SK-N-SH treated with all-trans-retinoic acid at 6 μM for 48 hours (cell line): ENCODE data around the gene TMEFF2.

Experiments used
- ATAC-seq: fragments of 200-7000 bp; cut with Tn5 transposase; 3 replicates; pipeline ENCODE4 v1.9.1; 2020; ENCODE audit warnings: mild to moderate bottlenecking, moderate library complexity
- ARNTL ChIP-seq: fragments of 450-650 bp; formaldehyde crosslinking; IDR thresholded peaks from 2 replicates; pipeline ENCODE4 v1.5.0; 2020; ENCODE audit warnings: low read depth, mild to moderate bottlenecking, moderate library complexity, borderline replicate concordance
- CREB5 ChIP-seq: fragments of 250-450 bp; sonication (Bioruptor Pico); IDR thresholded peaks from 2 replicates; pipeline ENCODE4 v1.5.1; 2020; ENCODE audit warnings: low read depth, mild to moderate bottlenecking, moderate library complexity
- CSDC2 ChIP-seq: fragments of 250-450 bp; sonication (Bioruptor Pico); IDR thresholded peaks from 2 replicates; pipeline ENCODE4 v1.5.0; 2020; ENCODE audit warnings: mild to moderate bottlenecking, moderate library complexity
- ESRRG ChIP-seq: fragments of 250-450 bp; sonication (Bioruptor Pico); IDR thresholded peaks from 2 replicates; pipeline ENCODE4 v1.6.1; 2021; ENCODE audit warnings: mild to moderate bottlenecking
- GLIS3 ChIP-seq: fragments of 250-450 bp; sonication (Bioruptor Pico); IDR thresholded peaks from 2 replicates; pipeline ENCODE4 v1.5.0; 2020; ENCODE audit warnings: mild to moderate bottlenecking, moderate library complexity
- ISL1 ChIP-seq: fragments of 250-450 bp; sonication (Bioruptor Pico); IDR thresholded peaks from 2 replicates; pipeline ENCODE4 v2.1.2; 2022; ENCODE audit warnings: mild to moderate bottlenecking, moderate library complexity
- POU6F1 ChIP-seq: fragments of 250-450 bp; sonication (Bioruptor Pico); IDR thresholded peaks from 2 replicates; pipeline ENCODE4 v1.8.0; 2021; ENCODE audit warnings: low read depth, mild to moderate bottlenecking, moderate library complexity, borderline replicate concordance
- PPARA ChIP-seq: fragments of 250-450 bp; sonication (Bioruptor Pico); IDR thresholded peaks from 2 replicates; pipeline ENCODE4 v1.5.0; 2020; ENCODE audit warnings: mild to moderate bottlenecking, borderline replicate concordance
- RARB ChIP-seq: fragments of 250-450 bp; sonication (Bioruptor Pico); IDR thresholded peaks from 2 replicates; pipeline ENCODE4 v1.8.0; 2021; ENCODE audit warnings: mild to moderate bottlenecking, moderate library complexity
- SNAI2 ChIP-seq: fragments of 250-450 bp; sonication (Bioruptor Pico); IDR thresholded peaks from 2 replicates; pipeline ENCODE4 v1.5.0; 2020; ENCODE audit warnings: mild to moderate bottlenecking, moderate library complexity
- TCF4 ChIP-seq: fragments of 250-450 bp; sonication (Bioruptor Pico); IDR thresholded peaks from 2 replicates; pipeline ENCODE4 v1.8.0; 2021; ENCODE audit warnings: mild to moderate bottlenecking, moderate library complexity, borderline replicate concordance
- TOX ChIP-seq: fragments of 250-450 bp; sonication (Bioruptor Pico); IDR thresholded peaks from 2 replicates; pipeline ENCODE4 v1.8.0; 2021; ENCODE audit warnings: mild to moderate bottlenecking, moderate library complexity, borderline replicate concordance
- ZC3H10 ChIP-seq: fragments of 250-450 bp; sonication (Bioruptor Pico); IDR thresholded peaks from 2 replicates; pipeline ENCODE4 v1.5.1; 2021; ENCODE audit warnings: mild to moderate bottlenecking, moderate library complexity
- ZFP3 ChIP-seq: fragments of 250-450 bp; sonication (Bioruptor Pico); IDR thresholded peaks from 2 replicates; pipeline ENCODE4 v1.5.0; 2020; ENCODE audit warnings: mild to moderate bottlenecking, moderate library complexity
- ZFP30 ChIP-seq: fragments of 450-650 bp; formaldehyde crosslinking; IDR thresholded peaks from 2 replicates; pipeline ENCODE4 v1.5.0; 2022; ENCODE audit warnings: mild to moderate bottlenecking, moderate library complexity
- ZNF565 ChIP-seq: fragments of 450-650 bp; formaldehyde crosslinking; conservative IDR thresholded peaks from 2 replicates; pipeline ENCODE4 v1.5.0; 2020; ENCODE audit warnings: low read depth, mild to moderate bottlenecking, moderate library complexity
- ZNF70 ChIP-seq: fragments of 450-650 bp; formaldehyde crosslinking; IDR thresholded peaks from 2 replicates; pipeline ENCODE4 v1.5.0; 2020; ENCODE audit warnings: mild to moderate bottlenecking, moderate library complexity
- ZNF8 ChIP-seq: fragments of 450-650 bp; formaldehyde crosslinking; IDR thresholded peaks from 2 replicates; pipeline ENCODE4 v1.5.0; 2020; ENCODE audit warnings: mild to moderate bottlenecking, moderate library complexity
- TF ChIP-seq, protein P1 (sequence below): fragments of 250-450 bp; sonication (Bioruptor Pico); IDR thresholded peaks from 2 replicates; pipeline ENCODE4 v1.5.1; 2021; ENCODE audit warnings: mild to moderate bottlenecking, moderate library complexity
- TF ChIP-seq, protein P2 (sequence below): fragments of 250-450 bp; sonication (Bioruptor Pico); IDR thresholded peaks from 2 replicates; pipeline ENCODE4 v1.5.0; 2020; ENCODE audit warnings: mild to moderate bottlenecking, moderate library complexity
- TF ChIP-seq, protein P3 (sequence below): fragments of 250-450 bp; sonication (Bioruptor Pico); IDR thresholded peaks from 2 replicates; pipeline ENCODE4 v1.8.0; 2020; ENCODE audit warnings: mild to moderate bottlenecking, moderate library complexity, borderline replicate concordance

TMEFF2 gene

GRCh38 chr2:191980483-191980882 lies 214.2 kb downstream of the TMEFF2 start:
- no peak for ATAC-seq
- TF ChIP-seq ISL1 (CRISPR knock-in tag), result no peak
- TF ChIP-seq, protein P1, sequence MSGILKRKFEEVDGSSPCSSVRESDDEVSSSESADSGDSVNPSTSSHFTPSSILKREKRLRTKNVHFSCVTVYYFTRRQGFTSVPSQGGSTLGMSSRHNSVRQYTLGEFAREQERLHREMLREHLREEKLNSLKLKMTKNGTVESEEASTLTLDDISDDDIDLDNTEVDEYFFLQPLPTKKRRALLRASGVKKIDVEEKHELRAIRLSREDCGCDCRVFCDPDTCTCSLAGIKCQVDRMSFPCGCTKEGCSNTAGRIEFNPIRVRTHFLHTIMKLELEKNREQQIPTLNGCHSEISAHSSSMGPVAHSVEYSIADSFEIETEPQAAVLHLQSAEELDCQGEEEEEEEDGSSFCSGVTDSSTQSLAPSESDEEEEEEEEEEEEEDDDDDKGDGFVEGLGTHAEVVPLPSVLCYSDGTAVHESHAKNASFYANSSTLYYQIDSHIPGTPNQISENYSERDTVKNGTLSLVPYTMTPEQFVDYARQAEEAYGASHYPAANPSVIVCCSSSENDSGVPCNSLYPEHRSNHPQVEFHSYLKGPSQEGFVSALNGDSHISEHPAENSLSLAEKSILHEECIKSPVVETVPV (CRISPR knock-in tag), result no peak
- TF ChIP-seq ZNF8 (CRISPR knock-in tag), result no peak
- TF ChIP-seq GLIS3 (CRISPR knock-in tag), result no peak
- no peak for TF ChIP-seq ZFP30
- no peak for TF ChIP-seq TCF4 (CRISPR knock-in tag)
- TF ChIP-seq ZFP3 (CRISPR knock-in tag), result no peak
- TF ChIP-seq CREB5 (CRISPR knock-in tag), result no peak
- TF ChIP-seq ZNF565 (CRISPR knock-in tag), result no peak
- no peak for TF ChIP-seq ESRRG (CRISPR knock-in tag)
- no peak for TF ChIP-seq SNAI2 (CRISPR knock-in tag)
- TF ChIP-seq RARB (CRISPR knock-in tag), result no peak
- no peak for TF ChIP-seq ZNF70
- TF ChIP-seq, protein P2, sequence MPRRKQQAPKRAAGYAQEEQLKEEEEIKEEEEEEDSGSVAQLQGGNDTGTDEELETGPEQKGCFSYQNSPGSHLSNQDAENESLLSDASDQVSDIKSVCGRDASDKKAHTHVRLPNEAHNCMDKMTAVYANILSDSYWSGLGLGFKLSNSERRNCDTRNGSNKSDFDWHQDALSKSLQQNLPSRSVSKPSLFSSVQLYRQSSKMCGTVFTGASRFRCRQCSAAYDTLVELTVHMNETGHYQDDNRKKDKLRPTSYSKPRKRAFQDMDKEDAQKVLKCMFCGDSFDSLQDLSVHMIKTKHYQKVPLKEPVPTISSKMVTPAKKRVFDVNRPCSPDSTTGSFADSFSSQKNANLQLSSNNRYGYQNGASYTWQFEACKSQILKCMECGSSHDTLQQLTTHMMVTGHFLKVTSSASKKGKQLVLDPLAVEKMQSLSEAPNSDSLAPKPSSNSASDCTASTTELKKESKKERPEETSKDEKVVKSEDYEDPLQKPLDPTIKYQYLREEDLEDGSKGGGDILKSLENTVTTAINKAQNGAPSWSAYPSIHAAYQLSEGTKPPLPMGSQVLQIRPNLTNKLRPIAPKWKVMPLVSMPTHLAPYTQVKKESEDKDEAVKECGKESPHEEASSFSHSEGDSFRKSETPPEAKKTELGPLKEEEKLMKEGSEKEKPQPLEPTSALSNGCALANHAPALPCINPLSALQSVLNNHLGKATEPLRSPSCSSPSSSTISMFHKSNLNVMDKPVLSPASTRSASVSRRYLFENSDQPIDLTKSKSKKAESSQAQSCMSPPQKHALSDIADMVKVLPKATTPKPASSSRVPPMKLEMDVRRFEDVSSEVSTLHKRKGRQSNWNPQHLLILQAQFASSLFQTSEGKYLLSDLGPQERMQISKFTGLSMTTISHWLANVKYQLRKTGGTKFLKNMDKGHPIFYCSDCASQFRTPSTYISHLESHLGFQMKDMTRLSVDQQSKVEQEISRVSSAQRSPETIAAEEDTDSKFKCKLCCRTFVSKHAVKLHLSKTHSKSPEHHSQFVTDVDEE, result no peak
- TF ChIP-seq, protein P3, sequence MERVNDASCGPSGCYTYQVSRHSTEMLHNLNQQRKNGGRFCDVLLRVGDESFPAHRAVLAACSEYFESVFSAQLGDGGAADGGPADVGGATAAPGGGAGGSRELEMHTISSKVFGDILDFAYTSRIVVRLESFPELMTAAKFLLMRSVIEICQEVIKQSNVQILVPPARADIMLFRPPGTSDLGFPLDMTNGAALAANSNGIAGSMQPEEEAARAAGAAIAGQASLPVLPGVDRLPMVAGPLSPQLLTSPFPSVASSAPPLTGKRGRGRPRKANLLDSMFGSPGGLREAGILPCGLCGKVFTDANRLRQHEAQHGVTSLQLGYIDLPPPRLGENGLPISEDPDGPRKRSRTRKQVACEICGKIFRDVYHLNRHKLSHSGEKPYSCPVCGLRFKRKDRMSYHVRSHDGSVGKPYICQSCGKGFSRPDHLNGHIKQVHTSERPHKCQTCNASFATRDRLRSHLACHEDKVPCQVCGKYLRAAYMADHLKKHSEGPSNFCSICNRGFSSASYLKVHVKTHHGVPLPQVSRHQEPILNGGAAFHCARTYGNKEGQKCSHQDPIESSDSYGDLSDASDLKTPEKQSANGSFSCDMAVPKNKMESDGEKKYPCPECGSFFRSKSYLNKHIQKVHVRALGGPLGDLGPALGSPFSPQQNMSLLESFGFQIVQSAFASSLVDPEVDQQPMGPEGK, result no peak

DNA sequence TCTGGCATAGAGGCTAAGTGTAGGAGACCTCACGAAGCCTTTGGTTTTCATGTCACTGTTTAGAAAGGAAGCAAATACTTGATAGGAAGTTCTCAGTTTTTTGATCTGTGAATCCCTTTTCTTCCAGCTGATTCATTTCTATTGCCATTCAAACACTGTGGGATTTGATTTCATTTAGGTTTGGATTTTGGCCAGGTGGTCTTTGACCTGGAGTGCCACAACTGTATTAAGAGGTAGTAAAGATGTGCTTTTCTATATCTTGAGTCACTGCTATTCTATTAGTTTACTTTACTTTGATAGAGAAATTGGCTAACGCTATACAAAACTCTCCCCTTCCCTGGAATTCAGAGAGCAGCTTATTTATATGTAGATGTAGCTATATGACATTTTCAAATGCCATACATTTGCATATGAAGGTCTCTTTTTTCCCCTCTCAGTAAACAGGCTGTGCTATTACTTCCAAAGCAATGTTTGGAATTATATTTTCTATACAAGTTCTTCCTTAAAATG lies 215.5 kb downstream of the TMEFF2 start:
- ATAC-seq, result no peak
- TF ChIP-seq PPARA (CRISPR knock-in tag) (no peak), SNAI2 (CRISPR knock-in tag) (no peak), ZFP3 (CRISPR knock-in tag) (no peak), ESRRG (CRISPR knock-in tag) (no peak), CSDC2 (CRISPR knock-in tag) (no peak), ZNF70 (no peak), ZC3H10 (CRISPR knock-in tag) (no peak), ARNTL (CRISPR knock-in tag) (no peak), POU6F1 (CRISPR knock-in tag) (no peak), TOX (no peak)
- TF ChIP-seq, protein P1 (CRISPR knock-in tag), result no peak
- TF ChIP-seq, protein P3, result no peak
